Activated B cell treated with CpG ODN at 0.5 μM for 24 hours (primary cell): ENCODE data around the gene POLR1H. TPM values are rescaled to one million over a fixed set of nuclear protein-coding genes. Genes with fewer than 3 reads are reported as not detected.

Experiments
- ATAC-seq: fragments of 200-7000 bp; cut with Tn5 transposase; one replicate; pipeline ENCODE4 v1.10.0; 2021; ENCODE audit warnings: low read depth, mild to moderate bottlenecking, moderate library complexity
- CTCF ChIA-PET: fragments of 350-600 bp; sonication (Branson Sonifier 250); formaldehyde crosslinking; loops from one replicate; lab custom pipeline; 2021; ENCODE audit warnings: antibody characterized with exemption; lab: Charles Lee
- POLR2A ChIA-PET: fragments of 350-600 bp; sonication (Branson Sonifier 250); formaldehyde crosslinking; loops from one replicate; lab custom pipeline; 2021; ENCODE audit warnings: antibody characterized with exemption; lab: Charles Lee
- DNase-seq: peaks from one replicate; pipeline ENCODE4 v3.0.0; 2022
- H3K27ac Mint-ChIP-seq: one replicate; pipeline ENCODE4 v1.8.0; 2020; ENCODE audit warnings: mixed read lengths
- H3K27me3 Mint-ChIP-seq: one replicate; pipeline ENCODE4 v1.8.0; 2021; ENCODE audit warnings: mixed read lengths
- H3K36me3 Mint-ChIP-seq: one replicate; pipeline ENCODE4 v1.8.0; 2021; ENCODE audit warnings: low read depth, mixed read lengths
- H3K4me1 Mint-ChIP-seq: one replicate; pipeline ENCODE4 v1.8.0; 2021; ENCODE audit warnings: mixed read lengths
- H3K4me3 Mint-ChIP-seq: one replicate; pipeline ENCODE4 v1.8.0; 2020; ENCODE audit warnings: mild to moderate bottlenecking, mixed read lengths
- H3K9me3 Mint-ChIP-seq: one replicate; pipeline ENCODE4 v1.8.0; 2020; ENCODE audit warnings: mixed read lengths
- CTCF ChIP-seq: fragments of 200-600 bp; IDR thresholded peaks from one replicate; pipeline ENCODE4 v1.8.0; 2022; ENCODE audit warnings: antibody characterized with exemption, mild to moderate bottlenecking
- intact Hi-C: fragments of 100-400 bp; cut with micrococcal nuclease; formaldehyde crosslinking; loops from one replicate; pipeline ENCODE4 v1.15.1; 2024
- total RNA-seq: library from RNA; stranded (reverse); gene quantifications from 2 replicates; pipeline ENCODE4 v1.2.3, GENCODE V29; 2022

The POLR1H gene
- total RNA-seq, 1 donor from 2014 or later = 44.1 TPM

- no peak overlapping the region for H3K27ac Mint-ChIP-seq
- CTCF ChIA-PET = no interaction called here
These were observed 30.7 kb downstream of the POLR1H start for GRCh38 chr6:30091577-30092381.

GRCh38 chr6:30092852-30093543, 31.9 kb downstream of the POLR1H start:
- Mint-ChIP-seq H3K27ac (no peak overlapping the region), H3K9me3 (no peaks in the 10 kb centered on the region), H3K36me3 (no peaks in the 10 kb centered on the region), H3K4me3 (no peak overlapping the region), H3K4me1 (peaks cover 3% of the 10 kb centered on the region), H3K27me3 (peaks cover 82% of the 10 kb centered on the region)
- no peak for ATAC-seq
- intact Hi-C loops = no loop called here
- no peak for TF ChIP-seq CTCF
- ChIA-PET POLR2A (interaction anchor here (0.7 kb wide), 1 partner anchor 10 kb away, joined by 4 read pairs; no protein-coding TSS in a partner anchor), CTCF (no interaction called here)
- DNase-seq = no peak

More at GRCh38 chr6:30091577-30092381, 30.7 kb downstream of the POLR1H start:
- POLR2A ChIA-PET = interaction anchor here (0.7 kb wide), 1 partner anchor 11 kb away, joined by 4 read pairs; no protein-coding TSS in a partner anchor
- ATAC-seq (no peak), DNase-seq (no peak)
- no peaks in the 10 kb centered on the region for H3K36me3 Mint-ChIP-seq
- H3K4me1 Mint-ChIP-seq = no peaks in the 10 kb centered on the region
- no peaks in the 10 kb centered on the region for H3K9me3 Mint-ChIP-seq
- intact Hi-C loops = no loop called here
- TF ChIP-seq CTCF = no peak
- peaks cover 81% of the 10 kb centered on the region for H3K27me3 Mint-ChIP-seq
- no peak overlapping the region for H3K4me3 Mint-ChIP-seq

GRCh38 chr6:30093951-30094661, 33.0 kb downstream of the POLR1H start:
- no peak for DNase-seq
- H3K27ac Mint-ChIP-seq = no peak overlapping the region
- no peaks in the 10 kb centered on the region for H3K9me3 Mint-ChIP-seq
- H3K4me1 Mint-ChIP-seq = peaks cover 3% of the 10 kb centered on the region
- H3K27me3 Mint-ChIP-seq = peaks cover 83% of the 10 kb centered on the region
- no peak for TF ChIP-seq CTCF
- no peak overlapping the region for H3K4me3 Mint-ChIP-seq
- ChIA-PET CTCF (interaction anchor here (1.2 kb wide), 1 partner anchor 9 kb away, joined by 4 read pairs; no protein-coding TSS in a partner anchor), POLR2A (no interaction called here)
- intact Hi-C loops = no loop called here
- no peaks in the 10 kb centered on the region for H3K36me3 Mint-ChIP-seq
- ATAC-seq = no peak

- H3K9me3 Mint-ChIP-seq = no peaks in the 10 kb centered on the region
- peaks cover 23% of the 10 kb centered on the region for H3K4me1 Mint-ChIP-seq
- H3K4me3 Mint-ChIP-seq = no peak overlapping the region
- no peaks in the 10 kb centered on the region for H3K36me3 Mint-ChIP-seq
- intact Hi-C loops = no loop called here
- ChIA-PET POLR2A (no interaction called here), CTCF (no interaction called here)
- H3K27ac Mint-ChIP-seq = no peak overlapping the region
- no peak for TF ChIP-seq CTCF
- no peak for DNase-seq
- H3K27me3 Mint-ChIP-seq = peaks cover 82% of the 10 kb centered on the region
- ATAC-seq = no peak
These were observed 35.8 kb downstream of the POLR1H start for GRCh38 chr6:30096829-30097228.
